Right lobe of liver (tissue), 4 donors: ENCODE measurements around the gene ABCA9.

Experiments used
- CTCF ChIP-seq, 4 donors: fragments of 200-600 bp in 3 of 4; fragments of 450-650 bp in 1 of 4; IDR thresholded peaks; one replicate each; pipeline versions ENCODE4 v1.5.1 to v1.8.0; 2016 to 2022; ENCODE audit warnings: antibody characterized with exemption in 4 of 4, mild to moderate bottlenecking in 2 of 4
- POLR2A ChIP-seq: fragments of 450-650 bp; IDR thresholded peaks from one replicate; pipeline ENCODE4 v1.6.1; 2017; ENCODE audit warnings: antibody characterized with exemption, mild to moderate bottlenecking
- donor health status: DM: no; HTN: no; CAD: no.
- donor health status: DM: no; HTN: no; CAD: no.
- donor health status: DM: no; HTN: yes; CAD: no.

- TF ChIP-seq CTCF (IDR thresholded peaks at IDR 0.05) (no peak), POLR2A (no peak)
These were observed 121.5 kb downstream of the ABCA9 start for GRCh38 chr17:68939195-68939594.
